ENCODE measurements around the gene SETD5. TPM values are rescaled to one million over a fixed set of nuclear protein-coding genes. Genes with fewer than 3 reads are reported as not detected.

SETD5 gene
- total and polyA plus RNA-seq, 2 of the 4 experiments (the other 2 are of a cell fraction) = 42.7 to 62.9 TPM

DNA sequence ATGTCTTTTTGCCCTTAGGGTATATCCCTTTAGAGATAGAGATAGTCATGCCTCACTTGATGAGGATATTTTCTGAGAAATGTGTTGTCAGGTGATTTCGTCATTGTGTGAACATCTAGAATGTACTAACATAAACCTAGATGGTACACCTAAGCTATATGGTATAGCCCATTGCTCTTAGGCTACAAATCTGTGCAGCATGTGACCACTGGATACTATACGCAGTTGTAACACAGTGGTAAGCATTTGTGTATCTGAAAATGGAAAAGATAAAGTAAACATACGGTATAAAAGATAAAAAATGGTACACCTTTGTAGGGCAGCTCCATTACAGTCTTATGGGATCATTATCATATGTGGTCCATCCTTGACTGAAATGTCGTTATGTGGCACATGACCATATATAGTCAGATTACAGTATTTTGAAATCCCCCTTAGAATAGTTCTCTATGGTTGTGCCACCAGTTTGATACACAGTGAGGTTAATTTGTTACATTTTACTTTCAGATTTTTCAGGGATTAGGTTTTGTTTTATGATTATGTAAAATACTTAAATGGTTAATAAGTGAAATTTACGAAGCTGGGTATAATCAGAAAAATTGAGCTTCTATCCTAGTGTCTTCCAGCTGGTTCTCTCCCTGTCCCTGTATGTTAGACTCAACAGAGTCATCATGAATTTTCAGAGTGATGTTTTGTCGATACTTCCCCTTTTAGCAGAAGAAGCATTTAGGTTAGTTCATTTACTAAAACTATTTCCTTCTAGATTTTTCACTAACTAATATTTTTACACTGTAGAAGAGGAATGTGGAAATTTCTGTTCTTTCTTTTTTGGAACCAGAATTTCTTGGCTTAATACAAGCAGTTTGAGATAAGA is 12.8 kb downstream of the SETD5 start:
- Histone ChIP-seq H3K4me1 (ENCODE audit: control insufficient read depth, insufficient read depth, low read length) (no peaks in the 10 kb centered on the region), H3K27ac (ENCODE audit: insufficient read depth, low read length) (no peak overlapping the region), H3K4ac (ENCODE audit: low read depth, low read length) (no peak overlapping the region), H3K56ac (ENCODE audit: extremely low read depth, insufficient read depth, low read length) (no peak overlapping the region), H3K36me3 (ENCODE audit: control insufficient read depth, insufficient read depth, low read length) (no peaks in the 10 kb centered on the region), H3K4me2 (ENCODE audit: low read depth, low read length) (no peak overlapping the region), H3K9ac (ENCODE audit: low read depth, low read length) (no peak overlapping the region), H3K18ac (ENCODE audit: low read depth, low read length) (no peak overlapping the region), H4K5ac (ENCODE audit: low read depth, low read length) (no peak overlapping the region), H4K20me1 (ENCODE audit: insufficient read depth, low read length) (peaks cover 99% of the 10 kb centered on the region), H3K27me3 (ENCODE audit: control insufficient read depth, insufficient read depth, low read length) (no peaks in the 10 kb centered on the region), H3K9me3 (ENCODE audit: control insufficient read depth, insufficient read depth, low read length) (no peaks in the 10 kb centered on the region), H4K91ac (ENCODE audit: insufficient read depth, low read depth, low read length) (no peak overlapping the region), H3K9me1 (ENCODE audit: insufficient read depth, low read length) (peaks cover 11% of the 10 kb centered on the region; the same call in 1 of the 2 replicates), H2BK15ac (ENCODE audit: low read depth, low read length) (no peak overlapping the region), H3K14ac (replicated peaks; ENCODE audit: low read depth, low read length) (no peak overlapping the region), H3K4me3 (ENCODE audit: insufficient read depth, low read depth, low read length) (no peak overlapping the region), H3K79me1 (ENCODE audit: low read depth in 1 of 2, low read length in 2 of 2) (peaks cover 0 to 19% of the 10 kb centered on the region in 2 experiments; a peak in 2 of 4 replicates), H2BK5ac (ENCODE audit: low read depth, low read length, poor library complexity, severe bottlenecking) (no peak overlapping the region), H2BK120ac (ENCODE audit: low read depth, low read length) (no peak overlapping the region), H2AFZ (replicated peaks; ENCODE audit: low read length, poor library complexity) (no peak overlapping the region), H2BK20ac (ENCODE audit: low read depth, low read length) (no peak overlapping the region), H4K8ac (ENCODE audit: low read depth in 2 of 2, low read length in 2 of 2) (no peak overlapping the region), H2AK9ac (replicated peaks; ENCODE audit: low read depth, low read length, poor library complexity) (no peak overlapping the region), H2AK5ac (ENCODE audit: low read depth, low read length) (no peak overlapping the region), H3K23ac (ENCODE audit: low read depth, low read length) (no peak overlapping the region)
- DNase-seq = no peak
- TF ChIP-seq, protein P1, sequence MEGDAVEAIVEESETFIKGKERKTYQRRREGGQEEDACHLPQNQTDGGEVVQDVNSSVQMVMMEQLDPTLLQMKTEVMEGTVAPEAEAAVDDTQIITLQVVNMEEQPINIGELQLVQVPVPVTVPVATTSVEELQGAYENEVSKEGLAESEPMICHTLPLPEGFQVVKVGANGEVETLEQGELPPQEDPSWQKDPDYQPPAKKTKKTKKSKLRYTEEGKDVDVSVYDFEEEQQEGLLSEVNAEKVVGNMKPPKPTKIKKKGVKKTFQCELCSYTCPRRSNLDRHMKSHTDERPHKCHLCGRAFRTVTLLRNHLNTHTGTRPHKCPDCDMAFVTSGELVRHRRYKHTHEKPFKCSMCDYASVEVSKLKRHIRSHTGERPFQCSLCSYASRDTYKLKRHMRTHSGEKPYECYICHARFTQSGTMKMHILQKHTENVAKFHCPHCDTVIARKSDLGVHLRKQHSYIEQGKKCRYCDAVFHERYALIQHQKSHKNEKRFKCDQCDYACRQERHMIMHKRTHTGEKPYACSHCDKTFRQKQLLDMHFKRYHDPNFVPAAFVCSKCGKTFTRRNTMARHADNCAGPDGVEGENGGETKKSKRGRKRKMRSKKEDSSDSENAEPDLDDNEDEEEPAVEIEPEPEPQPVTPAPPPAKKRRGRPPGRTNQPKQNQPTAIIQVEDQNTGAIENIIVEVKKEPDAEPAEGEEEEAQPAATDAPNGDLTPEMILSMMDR (conservative IDR thresholded peaks at IDR 0.05; ENCODE audit: low read depth, low read length) = no peak
- ATAC-seq (ENCODE audit: low read depth) = no peak
- ChIA-PET CTCF (no interaction called here), POLR2A (ENCODE audit: unreplicated experiment) (no interaction called here)
- no TSS peak for BruUV-seq (replicated peaks)
- intact Hi-C loops (cut with micrococcal nuclease) (no loop called here), dilution Hi-C loops (cut with HindIII; ENCODE audit: low sequenced_read_pairs, unreplicated experiment) (no loop called here), in situ Hi-C loops (cut with MboI; ENCODE audit: low sequenced_read_pairs) (no loop called here)
- WGBS, 2 experiments (ENCODE audit: extremely low coverage in 2 of 2, insufficient read length in 1 of 2) = 67 to 100% methylated on average over 1 of the region's 6 CpGs

Data from IMR-90 (cell line).